GM21367 (cell line): Measurements from ENCODE around the gene EPAS1.

Experiments used
- ATAC-seq: cut with Tn5 transposase; IDR thresholded peaks from one replicate; pipeline ENCODE4 v1.9.1; 2021; ENCODE audit not compliant: unreplicated experiment

The EPAS1 gene

GRCh38 chr2:46319711-46320110 lies 22.5 kb downstream of the EPAS1 start:
- ATAC-seq = no peak

GRCh38 chr2:46320141-46320567 lies 22.9 kb downstream of the EPAS1 start:
- no peak for ATAC-seq

- ATAC-seq = no peak
Observed at GRCh38 chr2:46323730-46324129, 26.5 kb downstream of the EPAS1 start.

- ATAC-seq = no peak
Observed at GRCh38 chr2:46325182-46325928, 28.1 kb downstream of the EPAS1 start.

- no peak for ATAC-seq
Observed at GRCh38 chr2:46326231-46326980, 29.2 kb downstream of the EPAS1 start.

GRCh38 chr2:46327627-46328026 lies 30.4 kb downstream of the EPAS1 start:
- ATAC-seq = no peak

- ATAC-seq = no peak
Observed at GRCh38 chr2:46328291-46328690, 31.1 kb downstream of the EPAS1 start.

- no peak for ATAC-seq
Observed at GRCh38 chr2:46328829-46329228, 31.6 kb downstream of the EPAS1 start.

GRCh38 chr2:46329340-46329739 lies 32.1 kb downstream of the EPAS1 start:
- no peak for ATAC-seq

- no peak for ATAC-seq
Observed at GRCh38 chr2:46329803-46330775, 32.9 kb downstream of the EPAS1 start.

GRCh38 chr2:46331109-46331766 lies 34.0 kb downstream of the EPAS1 start:
- no peak for ATAC-seq

- ATAC-seq = no peak
Observed at GRCh38 chr2:46332686-46333281, 35.6 kb downstream of the EPAS1 start.

- no peak for ATAC-seq
Observed at GRCh38 chr2:46333912-46334311, 36.7 kb downstream of the EPAS1 start.

GRCh38 chr2:46334389-46335271 lies 37.4 kb downstream of the EPAS1 start:
- no peak for ATAC-seq

- no peak for ATAC-seq
Observed at GRCh38 chr2:46335391-46336282, 38.4 kb downstream of the EPAS1 start.

- ATAC-seq = no peak
Observed at GRCh38 chr2:46336283-46336959, 39.2 kb downstream of the EPAS1 start.

GRCh38 chr2:46337208-46337994 lies 40.2 kb downstream of the EPAS1 start:
- no peak for ATAC-seq
